Neural progenitor cell (in vitro differentiated cells): ENCODE results near the gene FARP2.

ENCODE experiments used
- CTCF ChIP-seq: fragments of 200-600 bp; sonication (generic); IDR thresholded peaks from 2 replicates; pipeline ENCODE4 v1.5.1; 2017; ENCODE audit warnings: antibody characterized with exemption, mild to moderate bottlenecking
- EZH2 ChIP-seq: fragments of 200-600 bp; sonication (generic); IDR thresholded peaks from 2 replicates; pipeline ENCODE4 v1.6.1; 2017; ENCODE audit warnings: antibody characterized with exemption, mild to moderate bottlenecking, moderate library complexity
- EZH2phosphoT487 ChIP-seq: fragments of 200-600 bp; sonication (generic); IDR thresholded peaks from 2 replicates; pipeline ENCODE4 v1.6.1; 2017; ENCODE audit warnings: antibody characterized with exemption

GRCh38 chr2:241441492-241441891 lies 85.4 kb downstream of the FARP2 start:
- TF ChIP-seq EZH2 (no peak), CTCF (no peak), EZH2phosphoT487 (no peak)
